Esophagus muscularis mucosa (tissue), 4 donors: ENCODE results near the gene EGLN2.

ENCODE experiments used
- EP300 ChIP-seq: sonication (generic); formaldehyde crosslinking; IDR thresholded peaks from one replicate; pipeline ENCODE4 v1.6.1; 2017; ENCODE audit warnings: antibody characterized with exemption
- POLR2A ChIP-seq: fragments of 450-650 bp; IDR thresholded peaks from one replicate; pipeline ENCODE4 v1.6.1; 2017; ENCODE audit warnings: antibody characterized with exemption, moderate library complexity, mild to moderate bottlenecking, low read depth
- POLR2AphosphoS5 ChIP-seq, 2 donors: sonication (generic); formaldehyde crosslinking; IDR thresholded peaks; one replicate each; pipeline ENCODE4 v1.6.1; 2017; ENCODE audit warnings: antibody characterized with exemption in 2 of 2
- TF ChIP-seq, protein P1 (sequence below), 3 experiments: fragments of 200-600 bp in 2 of 3; fragments of 450-650 bp in 1 of 3; sonication (generic) in 2 of 3; IDR thresholded peaks; one replicate each; pipeline ENCODE4 v1.5.1; 2017 to 2019; ENCODE audit warnings: antibody characterized with exemption in 3 of 3, mild to moderate bottlenecking in 2 of 3, moderate library complexity in 1 of 3

DNA sequence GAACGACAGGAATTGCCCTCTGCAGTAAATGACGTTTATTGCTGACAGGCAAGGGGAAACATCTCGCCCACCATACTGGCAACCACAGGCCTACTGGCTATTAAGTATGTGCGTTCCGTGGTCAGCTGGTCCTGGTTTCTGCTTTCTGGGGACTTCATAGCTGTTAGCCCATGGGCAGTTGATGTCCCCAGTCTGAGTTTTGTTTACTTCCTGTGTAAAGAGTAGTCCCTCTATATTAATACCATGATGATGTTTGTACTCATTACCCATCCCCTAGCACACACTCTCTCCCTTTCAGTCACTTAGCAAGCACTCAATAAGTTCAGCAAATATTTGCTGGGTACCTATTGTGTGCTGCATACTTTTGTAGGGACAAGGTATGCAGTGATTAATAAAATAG, 30.1 kb upstream of the EGLN2 start:
- TF ChIP-seq, protein P1, sequence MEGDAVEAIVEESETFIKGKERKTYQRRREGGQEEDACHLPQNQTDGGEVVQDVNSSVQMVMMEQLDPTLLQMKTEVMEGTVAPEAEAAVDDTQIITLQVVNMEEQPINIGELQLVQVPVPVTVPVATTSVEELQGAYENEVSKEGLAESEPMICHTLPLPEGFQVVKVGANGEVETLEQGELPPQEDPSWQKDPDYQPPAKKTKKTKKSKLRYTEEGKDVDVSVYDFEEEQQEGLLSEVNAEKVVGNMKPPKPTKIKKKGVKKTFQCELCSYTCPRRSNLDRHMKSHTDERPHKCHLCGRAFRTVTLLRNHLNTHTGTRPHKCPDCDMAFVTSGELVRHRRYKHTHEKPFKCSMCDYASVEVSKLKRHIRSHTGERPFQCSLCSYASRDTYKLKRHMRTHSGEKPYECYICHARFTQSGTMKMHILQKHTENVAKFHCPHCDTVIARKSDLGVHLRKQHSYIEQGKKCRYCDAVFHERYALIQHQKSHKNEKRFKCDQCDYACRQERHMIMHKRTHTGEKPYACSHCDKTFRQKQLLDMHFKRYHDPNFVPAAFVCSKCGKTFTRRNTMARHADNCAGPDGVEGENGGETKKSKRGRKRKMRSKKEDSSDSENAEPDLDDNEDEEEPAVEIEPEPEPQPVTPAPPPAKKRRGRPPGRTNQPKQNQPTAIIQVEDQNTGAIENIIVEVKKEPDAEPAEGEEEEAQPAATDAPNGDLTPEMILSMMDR (IDR thresholded peaks at IDR 0.05): no peak
- no peak for TF ChIP-seq POLR2A
- TF ChIP-seq EP300: no peak
- no peak for TF ChIP-seq POLR2AphosphoS5 (IDR thresholded peaks at IDR 0.05)
